Renal pelvis (tissue), 4 donors: ENCODE measurements around the gene AGPAT3. TPM values are rescaled to one million over a fixed set of nuclear protein-coding genes. Genes with fewer than 3 reads are reported as not detected.

Source experiments
- DNase-seq: peaks from one replicate; pipeline ENCODE4 v3.0.0-alpha.2; 2013
- polyA plus RNA-seq, 3 donors: library from polyadenylated mRNA; unstranded; fragments of 120-200 nt; gene quantifications; one replicate each; pipeline ENCODE4 v1.2.1, GENCODE V29; 2013; ENCODE audit not compliant: insufficient read length in 3 of 3

AGPAT3 gene
- polyA plus RNA-seq, 3 donors: 55.4 to 73.9 (median 73.1) TPM

GRCh38 chr21:44013380-44014088 is 148.5 kb downstream of the AGPAT3 start:
- no peak for DNase-seq

GRCh38 chr21:44017601-44018000 is 152.6 kb downstream of the AGPAT3 start:
- DNase-seq: no peak

- DNase-seq: no peak
Measured at GRCh38 chr21:44018127-44018526, 153.1 kb downstream of the AGPAT3 start.

GRCh38 chr21:44018813-44019567 is 154.0 kb downstream of the AGPAT3 start:
- no peak for DNase-seq

GRCh38 chr21:44019568-44019958 is 154.5 kb downstream of the AGPAT3 start:
- no peak for DNase-seq

GRCh38 chr21:44020551-44020950 is 155.5 kb downstream of the AGPAT3 start:
- DNase-seq: no peak

GRCh38 chr21:44021064-44021463 is 156.0 kb downstream of the AGPAT3 start:
- DNase-seq: no peak

GRCh38 chr21:44024257-44024656 is 159.2 kb downstream of the AGPAT3 start:
- no peak for DNase-seq

- no peak for DNase-seq
Measured at GRCh38 chr21:44024887-44025353, 159.9 kb downstream of the AGPAT3 start.

- DNase-seq: no peak
Measured at GRCh38 chr21:44027607-44028286, 162.7 kb downstream of the AGPAT3 start.

GRCh38 chr21:44028287-44028659 is 163.2 kb downstream of the AGPAT3 start:
- DNase-seq: no peak

GRCh38 chr21:44029460-44030087 is 164.6 kb downstream of the AGPAT3 start:
- DNase-seq: no peak

- DNase-seq: no peak
Measured at GRCh38 chr21:44035244-44035643, 170.2 kb downstream of the AGPAT3 start.

Other genes with a start within 250 kb of the AGPAT3 start
- gene HSF2BP, start 205.7 kb upstream of the AGPAT3 start, polyA plus RNA-seq: 1 to 10 TPM; 1.7 to 2.6 (median 2.2) TPM
- gene RRP1B, start 205.7 kb upstream of the AGPAT3 start, polyA plus RNA-seq: 10 to 100 TPM; 29.8 to 33.1 (median 32.0) TPM
- 10 to 100 TPM; 68.1 to 93.2 (median 90.9) TPM for gene PDXK, start 146.1 kb upstream of the AGPAT3 start, polyA plus RNA-seq
- 10 to 100 TPM; 49.0 to 51.3 (median 49.0) TPM for gene CSTB, start 88.9 kb upstream of the AGPAT3 start, polyA plus RNA-seq
- 10 to 100 TPM; 31.3 to 35.8 (median 31.7) TPM for gene RRP1, start 75.6 kb upstream of the AGPAT3 start, polyA plus RNA-seq
- gene TRAPPC10, start 147.1 kb downstream of the AGPAT3 start, polyA plus RNA-seq: 10 to 100 TPM; 35.4 to 49.6 (median 47.5) TPM
- 10 to 100 TPM in 1 of 3 donors, 1 to 10 TPM in 2; 9.1 to 12.1 (median 9.5) TPM for gene PWP2, start 242.2 kb downstream of the AGPAT3 start, polyA plus RNA-seq